Parathyroid adenoma (tissue), 2 donors: ENCODE measurements around the gene TENM4.

Experiments used
- H2AFZ ChIP-seq: fragments of 300-600 bp; sonication (generic); one replicate; pipeline ENCODE4 v1.7.0; 2017; ENCODE audit warnings: antibody characterized with exemption, mild to moderate bottlenecking
- H3K27ac ChIP-seq: fragments of 300-600 bp; sonication (generic); one replicate; pipeline ENCODE4 v1.7.0; 2017
- H3K27me3 ChIP-seq: fragments of 300-600 bp; sonication (generic); one replicate; pipeline ENCODE4 v1.7.0; 2017; ENCODE audit warnings: low read length; ENCODE audit not compliant: control insufficient read depth, insufficient read depth
- H3K36me3 ChIP-seq: fragments of 300-600 bp; sonication (generic); one replicate; pipeline ENCODE4 v1.7.0; 2017; ENCODE audit warnings: low read length; ENCODE audit not compliant: control insufficient read depth, insufficient read depth
- H3K4me1 ChIP-seq: fragments of 300-600 bp; sonication (generic); one replicate; pipeline ENCODE4 v1.7.0; 2017; ENCODE audit warnings: control low read depth
- H3K4me2 ChIP-seq: fragments of 300-600 bp; sonication (generic); one replicate; pipeline ENCODE4 v1.7.0; 2017; ENCODE audit warnings: low read length
- H3K4me3 ChIP-seq: fragments of 300-600 bp; sonication (generic); one replicate; pipeline ENCODE4 v1.7.0; 2017; ENCODE audit warnings: low read depth, low read length
- H3K79me2 ChIP-seq: fragments of 300-600 bp; sonication (generic); one replicate; pipeline ENCODE4 v1.7.0; 2017; ENCODE audit warnings: control low read depth
- H3K9ac ChIP-seq: fragments of 300-600 bp; sonication (generic); one replicate; pipeline ENCODE4 v1.7.0; 2017; ENCODE audit warnings: mild to moderate bottlenecking
- H3K9me3 ChIP-seq: fragments of 300-600 bp; sonication (generic); one replicate; pipeline ENCODE4 v1.7.0; 2017; ENCODE audit warnings: low read length; ENCODE audit not compliant: control insufficient read depth
- CTCF ChIP-seq: fragments of 300-600 bp; sonication (generic); IDR thresholded peaks from one replicate; pipeline ENCODE4 v1.7.0; 2017; ENCODE audit warnings: antibody characterized with exemption, mild to moderate bottlenecking
- donor health status: primary hyperparathyroidism.

The TENM4 gene

GRCh38 chr11:79402912-79403311 is 37.9 kb downstream of the TENM4 start:
- Histone ChIP-seq H3K9me3 (no peaks in the 10 kb centered on the region), H2AFZ (no peak overlapping the region), H3K27me3 (no peaks in the 10 kb centered on the region), H3K4me3 (no peak overlapping the region), H3K36me3 (no peaks in the 10 kb centered on the region), H3K4me2 (no peak overlapping the region), H3K4me1 (no peaks in the 10 kb centered on the region), H3K9ac (no peak overlapping the region), H3K79me2 (no peaks in the 10 kb centered on the region), H3K27ac (no peak overlapping the region)
- TF ChIP-seq CTCF, result no peak

- no peaks in the 10 kb centered on the region for H3K4me1 ChIP-seq
- no peaks in the 10 kb centered on the region for H3K79me2 ChIP-seq
- H3K4me3 ChIP-seq, result no peak overlapping the region
- H3K27me3 ChIP-seq, result no peaks in the 10 kb centered on the region
- peak; percentile 27 for TF ChIP-seq CTCF
- no peaks in the 10 kb centered on the region for H3K9me3 ChIP-seq
- H2AFZ ChIP-seq, result no peak overlapping the region
- no peak overlapping the region for H3K9ac ChIP-seq
- H3K36me3 ChIP-seq, result no peaks in the 10 kb centered on the region
- no peak overlapping the region for H3K27ac ChIP-seq
- H3K4me2 ChIP-seq, result no peak overlapping the region
These were observed 40.0 kb downstream of the TENM4 start for GRCh38 chr11:79400717-79401330.

- no peaks in the 10 kb centered on the region for H3K36me3 ChIP-seq
- TF ChIP-seq CTCF, result no peak
- no peaks in the 10 kb centered on the region for H3K9me3 ChIP-seq
- H3K4me3 ChIP-seq, result no peak overlapping the region
- H3K27ac ChIP-seq, result no peak overlapping the region
- no peak overlapping the region for H2AFZ ChIP-seq
- no peaks in the 10 kb centered on the region for H3K27me3 ChIP-seq
- no peaks in the 10 kb centered on the region for H3K4me1 ChIP-seq
- H3K9ac ChIP-seq, result no peak overlapping the region
- H3K4me2 ChIP-seq, result no peak overlapping the region
- no peaks in the 10 kb centered on the region for H3K79me2 ChIP-seq
These were observed 40.6 kb downstream of the TENM4 start for GRCh38 chr11:79400206-79400605.

- no peak overlapping the region for H3K9ac ChIP-seq
- H3K36me3 ChIP-seq, result no peaks in the 10 kb centered on the region
- no peaks in the 10 kb centered on the region for H3K27me3 ChIP-seq
- H3K4me3 ChIP-seq, result no peak overlapping the region
- TF ChIP-seq CTCF, result no peak
- no peak overlapping the region for H3K27ac ChIP-seq
- H2AFZ ChIP-seq, result no peak overlapping the region
- H3K9me3 ChIP-seq, result no peaks in the 10 kb centered on the region
- no peak overlapping the region for H3K4me2 ChIP-seq
- no peaks in the 10 kb centered on the region for H3K79me2 ChIP-seq
- no peaks in the 10 kb centered on the region for H3K4me1 ChIP-seq
These were observed 43.6 kb downstream of the TENM4 start for GRCh38 chr11:79397252-79397651.

- Histone ChIP-seq H2AFZ (no peak overlapping the region), H3K4me1 (no peaks in the 10 kb centered on the region), H3K4me3 (no peak overlapping the region), H3K27ac (no peak overlapping the region), H3K9me3 (no peaks in the 10 kb centered on the region), H3K9ac (no peak overlapping the region), H3K27me3 (no peaks in the 10 kb centered on the region), H3K79me2 (no peaks in the 10 kb centered on the region), H3K4me2 (no peak overlapping the region), H3K36me3 (no peaks in the 10 kb centered on the region)
- TF ChIP-seq CTCF, result no peak
These were observed 44.2 kb downstream of the TENM4 start for GRCh38 chr11:79396674-79397073.
